DMS53 (cell line): Measurements from ENCODE around the gene ADAM33.
A peak's percentile ranks its signal among the peaks of the same experiment; 100 is the strongest.

Source experiments
- DNase-seq: peaks from one replicate; lab custom pipeline; 2025; lab: John Stamatoyannopoulos, UW

Gene ADAM33, protein sequence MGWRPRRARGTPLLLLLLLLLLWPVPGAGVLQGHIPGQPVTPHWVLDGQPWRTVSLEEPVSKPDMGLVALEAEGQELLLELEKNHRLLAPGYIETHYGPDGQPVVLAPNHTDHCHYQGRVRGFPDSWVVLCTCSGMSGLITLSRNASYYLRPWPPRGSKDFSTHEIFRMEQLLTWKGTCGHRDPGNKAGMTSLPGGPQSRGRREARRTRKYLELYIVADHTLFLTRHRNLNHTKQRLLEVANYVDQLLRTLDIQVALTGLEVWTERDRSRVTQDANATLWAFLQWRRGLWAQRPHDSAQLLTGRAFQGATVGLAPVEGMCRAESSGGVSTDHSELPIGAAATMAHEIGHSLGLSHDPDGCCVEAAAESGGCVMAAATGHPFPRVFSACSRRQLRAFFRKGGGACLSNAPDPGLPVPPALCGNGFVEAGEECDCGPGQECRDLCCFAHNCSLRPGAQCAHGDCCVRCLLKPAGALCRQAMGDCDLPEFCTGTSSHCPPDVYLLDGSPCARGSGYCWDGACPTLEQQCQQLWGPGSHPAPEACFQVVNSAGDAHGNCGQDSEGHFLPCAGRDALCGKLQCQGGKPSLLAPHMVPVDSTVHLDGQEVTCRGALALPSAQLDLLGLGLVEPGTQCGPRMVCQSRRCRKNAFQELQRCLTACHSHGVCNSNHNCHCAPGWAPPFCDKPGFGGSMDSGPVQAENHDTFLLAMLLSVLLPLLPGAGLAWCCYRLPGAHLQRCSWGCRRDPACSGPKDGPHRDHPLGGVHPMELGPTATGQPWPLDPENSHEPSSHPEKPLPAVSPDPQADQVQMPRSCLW

DNA sequence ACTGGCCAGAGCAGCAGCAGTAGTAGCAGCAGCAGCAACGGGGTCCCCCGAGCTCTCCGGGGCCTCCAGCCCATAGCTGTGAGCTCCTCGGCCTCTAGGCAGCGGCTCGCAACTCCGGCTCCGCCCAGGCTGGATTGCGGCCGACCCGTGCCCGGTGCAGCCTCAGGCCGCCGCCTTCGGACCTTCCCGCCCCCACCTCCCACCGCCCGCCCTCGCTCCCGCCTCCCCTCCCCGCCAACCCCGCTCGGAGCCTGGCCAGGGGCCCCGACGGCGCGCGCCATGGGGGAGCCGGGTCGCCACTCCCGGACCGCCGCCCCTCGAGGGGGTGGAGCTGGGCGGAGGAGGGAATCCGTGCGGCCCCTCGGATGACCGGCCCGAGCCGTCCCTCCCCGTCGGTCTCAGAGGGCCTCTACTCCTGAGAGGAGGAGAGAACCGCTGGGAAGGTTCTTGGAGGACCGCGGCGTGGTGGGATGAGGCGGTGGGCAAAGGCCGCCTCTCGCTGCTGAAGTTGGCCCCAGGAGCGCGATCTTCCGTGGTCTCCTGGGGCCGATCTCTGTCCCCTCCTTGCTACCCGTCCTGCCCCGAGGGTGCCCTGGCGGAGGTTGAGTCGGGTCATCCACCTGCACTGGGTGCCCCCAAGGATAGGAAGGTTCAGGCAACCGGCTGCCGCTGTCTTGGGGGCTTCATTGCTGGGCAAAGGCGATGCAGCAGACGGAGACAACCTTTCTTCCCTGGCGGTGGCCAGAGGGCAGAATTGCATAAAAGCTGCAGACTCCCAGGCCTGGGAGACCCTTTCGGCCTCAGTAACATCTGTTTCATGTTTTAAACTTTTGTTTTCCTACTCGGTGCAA lies at the start of gene ADAM33:
ADAM33 (minus strand) TSS at position 80 of the 851 bp plus-strand sequence; CDS start at position 74, 6 bp downstream.
- peak; percentile 36 for DNase-seq

DNA sequence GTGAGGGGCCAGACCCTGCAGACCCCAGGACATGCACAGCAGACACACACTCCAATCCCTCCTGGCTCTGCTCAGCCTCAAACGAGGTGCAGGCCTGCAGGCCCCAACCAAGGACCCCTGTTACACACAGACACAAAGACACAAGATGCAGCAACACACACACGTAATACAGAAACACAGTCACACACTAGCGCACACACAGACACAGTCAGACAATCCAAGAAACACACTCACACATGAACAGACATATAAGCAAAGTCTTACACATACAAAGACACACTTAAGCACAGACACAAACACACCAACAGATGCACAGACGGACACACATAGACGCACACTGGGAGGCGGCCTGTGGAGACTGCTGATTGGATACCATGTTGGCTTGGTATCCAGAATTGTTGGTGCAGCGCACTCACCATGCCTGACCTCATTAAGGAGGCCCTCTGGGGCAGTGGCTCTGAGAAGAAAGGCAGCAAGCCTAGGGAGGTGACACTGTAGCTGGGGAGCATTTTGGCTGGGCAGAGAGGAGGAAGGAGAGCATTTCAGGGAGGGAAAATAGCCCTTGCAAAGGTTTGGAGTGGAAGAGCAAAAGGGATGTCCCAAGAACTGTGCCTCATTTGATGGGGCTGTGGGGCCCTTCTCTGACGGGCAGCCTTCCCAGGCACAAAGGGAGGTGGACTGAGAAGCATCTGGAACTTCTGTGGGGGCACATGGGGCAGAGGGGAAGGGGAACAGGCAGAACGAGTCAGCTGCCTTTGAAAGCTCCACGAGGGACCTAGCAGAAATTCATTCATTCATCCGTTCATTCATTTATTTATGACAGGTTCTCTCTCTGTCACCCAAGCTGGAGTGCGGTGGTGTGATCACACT lies 49.2 kb upstream of the ADAM33 start:
- no peak for DNase-seq

DNA sequence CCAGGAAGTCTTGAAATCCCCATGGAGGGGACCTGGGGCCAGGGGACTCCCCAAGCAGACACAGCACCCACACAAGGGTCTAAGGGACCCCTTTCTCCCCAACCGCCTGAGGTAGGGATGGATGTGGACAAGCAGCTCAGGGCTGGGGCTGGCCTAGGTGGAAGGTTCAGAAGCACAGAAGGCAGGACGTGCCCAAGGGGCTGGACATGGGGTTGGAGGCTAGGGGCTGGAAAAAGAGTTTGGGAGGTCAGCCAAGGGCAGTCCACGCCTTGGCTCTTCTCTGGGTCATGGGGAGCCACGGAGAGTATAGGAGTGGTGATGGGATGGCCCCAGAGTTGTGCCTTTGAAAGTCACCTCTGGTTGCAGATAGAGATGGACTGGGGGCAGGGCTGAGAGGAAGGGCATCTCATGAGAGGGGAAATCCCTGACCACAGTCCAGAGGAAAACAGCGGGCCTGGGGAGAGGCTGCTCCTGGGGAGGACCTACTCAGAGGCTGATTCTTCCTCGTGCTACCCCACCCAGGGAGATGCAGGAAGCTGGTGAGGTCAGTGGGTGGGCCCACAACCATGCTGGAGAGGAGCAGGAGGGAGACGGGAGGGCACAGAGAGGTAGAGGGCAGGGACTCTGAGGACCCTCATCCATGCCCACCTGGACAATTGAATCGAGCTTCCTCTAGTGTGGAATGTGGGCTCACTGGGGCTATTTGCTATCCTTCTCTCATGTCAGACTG lies 48.2 kb upstream of the ADAM33 start:
- DNase-seq = no peak

DNA sequence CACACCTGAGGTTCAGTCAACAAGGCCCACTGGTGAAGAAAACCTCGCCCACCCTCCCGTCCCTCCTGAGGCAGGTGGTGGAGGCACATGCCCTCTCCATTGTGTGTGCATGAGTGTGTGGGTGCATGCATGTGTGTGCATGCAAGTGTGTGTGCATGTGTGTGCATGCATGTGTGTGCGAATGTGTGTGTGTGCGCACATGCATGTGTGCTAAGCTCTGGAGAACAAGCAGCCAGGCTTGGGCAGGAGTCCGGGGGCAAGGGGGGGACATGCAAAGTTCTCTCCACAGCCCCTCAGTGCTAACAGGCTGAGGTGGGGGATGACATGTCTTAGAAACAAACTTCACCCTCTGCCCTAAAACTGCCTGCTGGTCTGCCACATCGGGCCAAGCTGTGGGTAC lies 47.6 kb upstream of the ADAM33 start:
- no peak for DNase-seq

DNA sequence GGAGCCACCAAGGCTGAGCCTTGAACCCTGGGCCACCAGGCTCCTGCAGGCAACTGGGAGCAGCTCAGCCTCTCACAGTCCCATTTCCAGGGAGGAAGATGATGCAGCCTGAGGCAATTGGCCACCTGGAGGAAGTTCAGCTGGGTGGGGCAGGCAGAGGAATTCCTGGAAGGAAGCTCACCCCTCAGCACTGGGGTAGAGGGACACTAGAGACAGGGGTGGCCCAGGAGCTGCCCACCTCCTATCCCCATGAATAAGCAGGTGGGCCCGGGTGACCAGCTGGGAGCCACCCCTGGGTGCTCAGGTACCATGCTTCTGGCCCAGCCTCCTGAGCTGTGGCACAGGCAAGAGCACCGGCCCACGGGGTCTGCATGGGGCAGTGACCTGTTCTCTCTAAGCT lies 47.1 kb upstream of the ADAM33 start:
- DNase-seq = no peak

DNA sequence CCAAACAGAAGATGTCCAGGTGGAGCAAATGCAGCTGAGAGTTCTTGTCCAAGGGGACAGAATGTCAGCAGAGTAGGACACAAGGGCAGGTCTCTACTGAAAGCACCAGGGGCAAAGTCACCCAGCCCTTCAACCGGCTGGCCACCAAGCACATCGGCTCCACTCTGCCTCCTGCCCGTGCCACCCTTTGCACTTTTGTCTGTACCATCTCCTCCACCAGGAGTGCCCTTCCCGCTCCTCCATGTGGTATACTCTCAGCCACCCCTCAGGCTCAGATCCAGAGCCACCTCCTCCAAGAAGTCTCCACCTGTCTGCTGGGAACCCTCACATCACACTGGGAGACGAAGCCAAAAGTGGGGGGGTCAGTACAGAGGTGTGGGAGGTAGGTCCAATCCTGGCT lies 46.5 kb upstream of the ADAM33 start:
- no peak for DNase-seq

DNA sequence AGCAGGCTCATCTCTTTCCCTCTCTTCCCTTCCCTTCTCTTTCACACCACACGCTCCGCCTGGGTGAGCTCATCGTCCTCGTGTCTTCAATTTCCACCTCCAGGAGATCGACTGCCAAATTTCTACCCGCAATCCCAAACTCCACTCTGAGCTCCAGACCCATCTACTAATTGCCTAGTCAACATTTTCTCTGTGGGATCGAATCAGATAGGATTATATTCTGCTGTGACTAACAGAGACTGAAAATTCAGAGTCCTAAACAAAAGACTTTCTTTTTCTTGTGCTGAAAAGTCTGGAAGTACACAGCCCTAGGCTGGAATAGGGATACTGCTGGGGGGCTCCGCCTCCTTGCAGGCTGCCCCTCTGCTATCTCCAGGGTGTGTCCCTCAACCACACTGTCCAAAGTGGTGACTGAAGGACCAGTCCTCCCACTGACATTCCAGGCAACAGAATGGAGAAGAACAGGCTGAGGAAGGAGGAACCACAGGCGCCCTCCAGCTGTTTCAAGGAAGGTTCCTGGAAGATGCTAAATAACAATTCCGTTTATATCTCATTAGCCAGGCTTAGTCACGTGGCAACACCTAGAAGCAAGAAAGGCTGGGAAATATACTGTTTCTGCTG lies 45.7 kb upstream of the ADAM33 start:
- DNase-seq = no peak

DNA sequence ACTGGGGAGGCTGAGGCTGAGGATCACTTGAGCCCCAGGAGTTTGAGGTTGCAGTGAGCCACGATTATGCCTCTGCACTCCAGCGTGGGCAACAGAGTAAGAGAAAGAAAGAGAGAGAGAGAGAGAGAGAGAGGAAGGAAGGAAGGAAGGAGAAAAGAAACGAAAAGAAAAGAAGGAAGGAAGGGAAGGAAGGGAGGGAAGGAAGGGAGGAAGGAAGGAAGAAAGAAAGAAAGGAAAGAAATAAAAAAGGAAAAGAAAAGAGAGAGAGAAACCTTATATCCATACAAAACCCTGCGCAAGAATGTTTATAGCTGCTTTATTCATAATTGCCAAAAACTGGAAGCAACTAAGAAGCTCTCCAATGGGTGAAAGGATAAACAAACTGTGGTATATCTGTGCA lies 42.5 kb upstream of the ADAM33 start:
- no peak for DNase-seq

DNA sequence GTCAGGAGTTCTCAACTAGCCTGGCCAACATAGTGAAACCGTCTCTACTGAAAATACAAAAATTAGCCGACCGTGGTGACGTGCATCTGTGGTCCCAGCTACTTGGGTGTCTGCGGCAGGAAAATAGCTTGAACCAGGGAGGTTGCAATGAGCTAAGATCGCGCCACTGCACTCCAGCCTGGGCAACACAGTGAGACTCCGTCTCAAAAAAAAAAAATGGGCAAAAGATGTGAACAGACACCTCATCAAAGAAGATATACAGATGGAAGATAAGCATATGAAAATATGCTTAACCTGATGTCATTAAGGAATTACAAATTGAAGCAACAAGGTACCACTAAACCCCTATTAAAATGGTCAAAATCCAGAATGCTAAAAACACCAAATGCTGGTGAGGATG lies 41.5 kb upstream of the ADAM33 start:
- no peak for DNase-seq

DNA sequence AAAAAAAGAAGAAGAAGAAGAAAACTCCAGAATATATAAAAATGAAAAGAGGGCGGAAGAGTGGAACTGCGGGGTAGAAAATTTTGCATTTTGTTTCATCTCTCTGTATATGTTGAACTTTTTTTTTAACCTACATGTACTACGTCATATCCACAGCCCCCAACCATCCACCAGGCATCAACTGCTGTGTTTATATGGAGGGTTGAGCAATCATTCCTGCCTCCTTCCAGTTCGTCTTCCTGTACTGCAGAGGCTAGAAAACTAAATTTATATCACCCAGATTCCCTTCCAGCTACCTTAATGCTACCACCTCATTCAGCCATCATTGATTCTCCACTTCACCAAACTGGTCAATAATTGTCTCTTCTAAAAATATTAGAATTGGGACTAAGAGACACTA lies 40.1 kb upstream of the ADAM33 start:
- DNase-seq = no peak

DNA sequence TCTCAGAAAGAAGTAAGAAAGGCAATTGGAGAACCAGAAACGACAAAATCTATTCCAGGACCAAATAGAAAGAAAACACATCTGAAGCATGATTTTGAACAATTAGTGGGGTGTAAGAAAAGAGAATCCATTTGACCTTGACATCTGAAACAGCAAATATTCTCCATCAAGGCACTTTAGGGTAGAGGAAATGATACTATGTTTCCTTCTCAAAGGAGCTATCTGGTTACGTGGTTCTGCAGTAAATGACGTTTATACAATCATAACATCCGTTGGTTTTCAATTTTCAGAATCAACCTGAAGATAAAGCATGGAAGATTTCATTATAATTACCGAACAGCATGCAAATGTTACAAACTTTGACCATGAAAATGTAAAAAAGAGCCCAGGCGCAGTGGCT lies 38.8 kb upstream of the ADAM33 start:
- DNase-seq = no peak

DNA sequence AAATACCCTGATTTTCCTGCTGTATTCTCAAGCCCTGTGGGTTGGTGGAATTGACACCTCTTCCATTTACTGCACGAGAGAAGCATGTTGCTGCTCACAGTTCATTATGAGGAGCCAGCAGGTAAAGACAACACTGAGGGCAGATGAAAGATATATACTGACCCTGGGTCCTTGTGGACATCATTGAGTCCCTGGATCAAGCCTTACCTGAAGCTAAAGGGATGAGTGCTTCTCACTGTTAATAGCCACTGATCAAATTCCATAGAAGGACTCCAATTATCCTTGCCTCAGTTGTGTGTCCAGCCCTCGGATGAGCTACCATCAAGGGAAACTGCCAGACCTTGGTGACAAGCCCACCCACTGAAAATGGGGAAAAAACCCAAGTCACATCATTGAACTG lies 38.3 kb upstream of the ADAM33 start:
- no peak for DNase-seq

DNA sequence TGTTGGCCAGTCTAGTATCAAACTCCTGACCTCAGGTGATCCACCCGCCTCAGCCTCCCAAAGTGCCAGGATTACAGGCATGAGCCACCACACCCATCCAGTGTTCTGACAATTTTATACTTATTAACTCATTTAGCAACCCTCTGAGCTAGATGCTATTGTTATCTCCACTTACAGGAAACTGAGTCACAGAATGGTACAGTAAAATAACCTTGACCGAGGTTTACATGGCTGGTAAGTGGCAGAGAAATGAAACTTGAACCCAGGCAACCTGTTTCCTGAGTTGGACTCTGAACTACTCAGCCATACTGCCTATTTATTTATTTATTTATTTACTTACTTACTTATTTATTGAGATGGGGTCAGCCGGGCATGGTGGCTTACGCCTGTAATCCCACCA lies 37.2 kb upstream of the ADAM33 start:
- no peak for DNase-seq

DNA sequence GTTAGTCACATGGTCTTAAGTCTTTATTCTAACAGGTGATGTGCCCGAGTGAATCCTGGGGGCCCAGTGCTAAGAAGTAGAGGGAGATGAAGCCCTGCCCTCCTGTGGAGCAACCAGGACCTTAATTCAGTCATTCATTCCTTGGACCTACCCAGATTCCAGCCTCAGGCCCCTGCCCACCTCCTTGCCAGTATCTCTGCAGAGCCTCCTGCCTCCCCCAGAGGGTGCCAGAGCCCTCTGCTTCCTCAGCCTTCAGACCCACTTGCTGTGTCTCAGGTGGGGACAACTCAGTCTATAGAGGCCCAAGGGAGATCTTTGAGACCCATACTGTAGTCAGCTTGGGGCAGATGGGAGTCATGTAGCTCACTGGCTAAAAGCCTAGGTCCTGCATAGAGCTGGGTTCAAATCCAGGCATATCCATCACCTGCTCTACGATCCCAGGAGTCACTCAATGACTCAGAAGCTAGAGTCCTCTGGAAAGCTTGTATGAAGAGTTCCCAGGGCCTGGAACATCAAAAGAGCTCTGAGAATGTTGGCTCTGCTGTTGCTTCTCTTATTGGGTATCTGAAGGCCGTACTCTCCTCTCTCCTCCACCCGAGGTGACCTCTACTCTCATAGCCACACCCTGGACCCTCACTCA lies 34.5 kb upstream of the ADAM33 start:
- DNase-seq = peak; percentile 78

DNA sequence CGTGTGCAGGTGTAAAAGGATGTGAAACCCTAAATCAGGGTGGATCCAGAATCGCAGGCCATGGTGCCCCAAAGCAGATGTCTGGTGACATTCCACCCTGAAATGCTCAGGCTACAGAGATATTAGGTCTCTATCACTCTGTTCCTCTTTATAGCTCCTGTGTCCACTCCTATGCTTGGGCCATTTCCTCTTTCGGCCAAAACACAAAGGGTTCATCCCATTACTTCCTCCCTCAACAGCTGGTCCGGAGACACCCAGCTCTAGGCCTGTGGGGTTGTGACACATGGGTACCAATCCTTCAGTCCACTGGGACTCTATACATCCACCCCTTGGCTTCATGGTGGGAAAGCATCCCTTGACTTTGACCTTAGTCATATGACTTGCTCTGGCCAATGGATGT lies 32.3 kb upstream of the ADAM33 start:
- no peak for DNase-seq

DNA sequence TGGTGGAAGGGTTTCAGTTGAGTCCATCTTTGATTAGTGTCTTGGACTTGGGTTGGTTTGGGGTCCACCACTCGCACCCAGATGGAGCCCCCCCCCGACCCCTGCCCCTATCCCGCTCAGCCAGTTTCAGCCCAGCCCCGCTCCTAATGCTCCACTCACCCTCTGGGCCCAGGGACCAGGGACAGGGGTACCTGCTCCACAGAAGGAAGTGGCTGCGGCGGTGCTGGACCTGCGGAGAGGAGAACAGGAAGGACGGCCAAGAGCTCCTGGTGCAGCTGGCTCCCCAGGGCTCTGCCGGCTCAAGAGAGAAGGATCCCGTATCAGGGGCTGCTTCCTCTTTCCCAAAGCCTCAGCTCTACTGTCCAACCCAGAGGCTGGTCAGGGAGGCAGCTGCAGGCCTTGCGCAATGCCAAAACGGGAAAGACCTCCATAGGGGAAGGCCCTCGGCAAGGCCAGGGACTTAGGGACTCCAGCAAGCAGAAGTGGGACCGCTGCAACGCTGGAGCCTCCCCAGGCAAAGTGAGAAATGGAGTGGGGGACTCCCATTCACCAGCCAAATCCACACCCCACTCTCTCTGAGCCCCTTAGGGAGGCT lies 30.6 kb upstream of the ADAM33 start, which contains the start of gene SIGLEC1:
SIGLEC1 (minus strand) TSS at position 322 of the 595 bp plus-strand sequence. CDS start 5,472 bp downstream, outside the sequence.
- DNase-seq = no peak

DNA sequence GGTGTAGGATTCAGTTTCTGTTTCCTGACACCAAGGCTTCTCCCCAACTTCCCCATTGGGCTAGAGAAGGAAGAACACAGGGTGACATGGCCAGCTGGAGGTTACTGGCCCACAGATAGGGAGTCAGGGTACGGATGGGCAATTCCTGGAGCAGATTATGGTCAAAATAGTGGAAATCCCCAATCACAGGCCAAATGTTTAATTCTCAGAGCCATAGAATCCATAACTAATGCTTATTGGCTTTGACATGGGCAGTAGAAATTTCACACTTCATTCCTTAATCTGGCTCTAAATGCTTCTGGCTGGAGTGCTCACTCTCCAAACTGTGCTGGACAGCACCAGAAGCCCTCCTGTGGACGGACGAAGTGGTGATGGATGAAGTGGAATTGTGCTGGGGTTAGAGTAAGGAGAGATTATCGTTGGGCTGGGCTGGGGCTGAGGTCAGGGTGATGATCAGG lies 29.7 kb upstream of the ADAM33 start:
- no peak for DNase-seq

DNA sequence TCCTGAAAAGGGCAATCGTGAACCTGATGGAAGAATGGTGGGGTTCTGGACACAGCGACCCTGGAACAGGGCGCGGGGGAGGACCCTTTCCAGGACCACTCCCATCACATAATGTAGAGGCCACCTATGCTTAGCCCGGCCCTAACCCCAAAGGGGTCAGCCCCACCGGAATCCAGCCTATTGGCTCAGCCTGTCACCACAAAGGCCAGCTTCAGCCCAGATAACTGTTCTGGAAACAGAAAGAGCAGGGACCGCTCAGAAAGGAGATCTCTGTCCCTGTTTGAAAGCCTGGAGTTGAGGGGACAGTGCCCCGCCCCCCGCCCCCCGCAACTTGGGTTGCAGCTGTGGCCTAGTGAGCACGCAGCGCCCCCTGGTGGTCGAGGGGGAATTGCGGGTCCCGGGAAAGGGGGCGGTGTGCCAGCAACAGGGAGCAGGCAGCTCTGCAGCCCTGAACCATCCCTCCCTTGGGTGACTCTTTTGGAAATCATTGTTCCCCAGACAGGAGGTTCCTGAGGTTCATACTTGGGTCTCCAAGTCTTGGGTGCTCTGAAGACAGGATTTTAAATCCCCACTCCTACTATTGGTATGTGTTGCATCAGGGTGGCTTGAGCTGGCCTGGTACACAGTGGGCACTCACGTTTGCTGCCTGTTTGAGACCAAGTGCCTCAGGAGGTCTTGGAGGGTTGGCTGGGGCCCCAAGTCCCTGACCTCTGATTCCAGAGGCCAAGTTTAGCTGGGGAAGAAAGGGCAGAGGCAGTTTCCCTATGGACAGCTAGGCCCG lies 29.1 kb upstream of the ADAM33 start:
- DNase-seq = peak; percentile 58
